Activated naive CD4-positive, alpha-beta T cell treated with anti-CD3 and anti-CD28 coated beads, Interleukin-2, amount 50 U/mL, for 24 hours (primary cell): ENCODE data around the gene HSPG2.

Experiments used
- H3K27ac Mint-ChIP-seq: one replicate; pipeline ENCODE4 v1.8.0; 2021; ENCODE audit warnings: mild to moderate bottlenecking, mixed read lengths
- H3K27me3 Mint-ChIP-seq: one replicate; pipeline ENCODE4 v1.8.0; 2021; ENCODE audit warnings: mixed read lengths
- H3K36me3 Mint-ChIP-seq: one replicate; pipeline ENCODE4 v1.8.0; 2021; ENCODE audit warnings: mixed read lengths
- H3K4me1 Mint-ChIP-seq: one replicate; pipeline ENCODE4 v1.8.0; 2021; ENCODE audit warnings: mixed read lengths
- H3K4me3 Mint-ChIP-seq: one replicate; pipeline ENCODE4 v1.8.0; 2021; ENCODE audit warnings: mild to moderate bottlenecking, mixed read lengths
- H3K9me3 Mint-ChIP-seq: one replicate; pipeline ENCODE4 v1.8.0; 2021; ENCODE audit warnings: mixed read lengths

The HSPG2 gene

GRCh38 chr1:21874328-21874727, 62.8 kb downstream of the HSPG2 start:
- no peaks in the 10 kb centered on the region for H3K4me1 Mint-ChIP-seq
- no peaks in the 10 kb centered on the region for H3K9me3 Mint-ChIP-seq
- H3K36me3 Mint-ChIP-seq: no peaks in the 10 kb centered on the region
- no peak overlapping the region for H3K4me3 Mint-ChIP-seq
- H3K27me3 Mint-ChIP-seq: no peaks in the 10 kb centered on the region
- H3K27ac Mint-ChIP-seq: no peak overlapping the region

GRCh38 chr1:21873761-21874160, 63.3 kb downstream of the HSPG2 start:
- no peaks in the 10 kb centered on the region for H3K27me3 Mint-ChIP-seq
- H3K4me3 Mint-ChIP-seq: no peak overlapping the region
- H3K36me3 Mint-ChIP-seq: no peaks in the 10 kb centered on the region
- H3K4me1 Mint-ChIP-seq: no peaks in the 10 kb centered on the region
- H3K27ac Mint-ChIP-seq: no peak overlapping the region
- no peaks in the 10 kb centered on the region for H3K9me3 Mint-ChIP-seq

- no peaks in the 10 kb centered on the region for H3K9me3 Mint-ChIP-seq
- H3K36me3 Mint-ChIP-seq: no peaks in the 10 kb centered on the region
- H3K4me3 Mint-ChIP-seq: no peak overlapping the region
- no peaks in the 10 kb centered on the region for H3K27me3 Mint-ChIP-seq
- no peaks in the 10 kb centered on the region for H3K4me1 Mint-ChIP-seq
- no peak overlapping the region for H3K27ac Mint-ChIP-seq
Measured at GRCh38 chr1:21873174-21873573, 63.9 kb downstream of the HSPG2 start.

- Mint-ChIP-seq H3K4me1 (no peaks in the 10 kb centered on the region), H3K36me3 (no peaks in the 10 kb centered on the region)
Measured at GRCh38 chr1:21872445-21873079, 64.5 kb downstream of the HSPG2 start.

GRCh38 chr1:21871943-21872342, 65.2 kb downstream of the HSPG2 start:
- H3K9me3 Mint-ChIP-seq: no peaks in the 10 kb centered on the region
- no peaks in the 10 kb centered on the region for H3K27me3 Mint-ChIP-seq
- H3K27ac Mint-ChIP-seq: no peak overlapping the region
- no peaks in the 10 kb centered on the region for H3K4me1 Mint-ChIP-seq
- H3K36me3 Mint-ChIP-seq: no peaks in the 10 kb centered on the region
- no peak overlapping the region for H3K4me3 Mint-ChIP-seq

More at GRCh38 chr1:21872445-21873079, 64.5 kb downstream of the HSPG2 start:
- no peak overlapping the region for H3K27ac Mint-ChIP-seq
- H3K4me3 Mint-ChIP-seq: no peak overlapping the region
- no peaks in the 10 kb centered on the region for H3K9me3 Mint-ChIP-seq
- H3K27me3 Mint-ChIP-seq: no peaks in the 10 kb centered on the region

GRCh38 chr1:21870611-21871010, 66.5 kb downstream of the HSPG2 start:
- H3K4me1 Mint-ChIP-seq: no peaks in the 10 kb centered on the region
- no peaks in the 10 kb centered on the region for H3K9me3 Mint-ChIP-seq
- H3K4me3 Mint-ChIP-seq: no peak overlapping the region
- H3K27ac Mint-ChIP-seq: no peak overlapping the region
- no peaks in the 10 kb centered on the region for H3K36me3 Mint-ChIP-seq
- no peaks in the 10 kb centered on the region for H3K27me3 Mint-ChIP-seq

GRCh38 chr1:21869620-21870121, 67.4 kb downstream of the HSPG2 start:
- no peaks in the 10 kb centered on the region for H3K27me3 Mint-ChIP-seq
- H3K36me3 Mint-ChIP-seq: no peaks in the 10 kb centered on the region
- no peak overlapping the region for H3K4me3 Mint-ChIP-seq
- no peaks in the 10 kb centered on the region for H3K9me3 Mint-ChIP-seq
- no peak overlapping the region for H3K27ac Mint-ChIP-seq
- H3K4me1 Mint-ChIP-seq: no peaks in the 10 kb centered on the region

- no peak overlapping the region for H3K27ac Mint-ChIP-seq
- no peak overlapping the region for H3K4me3 Mint-ChIP-seq
- H3K9me3 Mint-ChIP-seq: no peaks in the 10 kb centered on the region
Measured at GRCh38 chr1:21868941-21869454, 68.1 kb downstream of the HSPG2 start.

GRCh38 chr1:21868482-21868881, 68.6 kb downstream of the HSPG2 start:
- Mint-ChIP-seq H3K27me3 (no peaks in the 10 kb centered on the region), H3K4me3 (no peak overlapping the region), H3K9me3 (no peaks in the 10 kb centered on the region), H3K36me3 (no peaks in the 10 kb centered on the region), H3K27ac (no peak overlapping the region), H3K4me1 (no peaks in the 10 kb centered on the region)

More at GRCh38 chr1:21868941-21869454, 68.1 kb downstream of the HSPG2 start:
- no peaks in the 10 kb centered on the region for H3K36me3 Mint-ChIP-seq
- no peaks in the 10 kb centered on the region for H3K4me1 Mint-ChIP-seq
- H3K27me3 Mint-ChIP-seq: no peaks in the 10 kb centered on the region

GRCh38 chr1:21867451-21867996, 69.6 kb downstream of the HSPG2 start:
- H3K27me3 Mint-ChIP-seq: no peaks in the 10 kb centered on the region
- H3K27ac Mint-ChIP-seq: no peak overlapping the region
- no peaks in the 10 kb centered on the region for H3K9me3 Mint-ChIP-seq
- no peaks in the 10 kb centered on the region for H3K36me3 Mint-ChIP-seq
- H3K4me3 Mint-ChIP-seq: no peak overlapping the region
- no peaks in the 10 kb centered on the region for H3K4me1 Mint-ChIP-seq

- peaks cover 2% of the 10 kb centered on the region for H3K36me3 Mint-ChIP-seq
- H3K9me3 Mint-ChIP-seq: no peaks in the 10 kb centered on the region
- no peak overlapping the region for H3K4me3 Mint-ChIP-seq
- no peaks in the 10 kb centered on the region for H3K4me1 Mint-ChIP-seq
- no peaks in the 10 kb centered on the region for H3K27me3 Mint-ChIP-seq
- H3K27ac Mint-ChIP-seq: no peak overlapping the region
Measured at GRCh38 chr1:21866707-21867043, 70.4 kb downstream of the HSPG2 start.

- Mint-ChIP-seq H3K9me3 (no peaks in the 10 kb centered on the region), H3K27me3 (no peaks in the 10 kb centered on the region), H3K4me3 (no peak overlapping the region), H3K27ac (no peak overlapping the region), H3K36me3 (peaks cover 2% of the 10 kb centered on the region), H3K4me1 (no peaks in the 10 kb centered on the region)
Measured at GRCh38 chr1:21865943-21866706, 71.0 kb downstream of the HSPG2 start.

GRCh38 chr1:21865609-21865942, 71.5 kb downstream of the HSPG2 start:
- Mint-ChIP-seq H3K27ac (no peak overlapping the region), H3K27me3 (no peaks in the 10 kb centered on the region), H3K36me3 (peaks cover 2% of the 10 kb centered on the region), H3K4me3 (no peak overlapping the region), H3K9me3 (no peaks in the 10 kb centered on the region), H3K4me1 (no peaks in the 10 kb centered on the region)

- Mint-ChIP-seq H3K9me3 (no peaks in the 10 kb centered on the region), H3K4me1 (no peaks in the 10 kb centered on the region), H3K4me3 (no peak overlapping the region), H3K27ac (no peak overlapping the region), H3K27me3 (no peaks in the 10 kb centered on the region), H3K36me3 (peaks cover 2% of the 10 kb centered on the region)
Measured at GRCh38 chr1:21864730-21865129, 72.4 kb downstream of the HSPG2 start.

GRCh38 chr1:21863981-21864380, 73.1 kb downstream of the HSPG2 start:
- Mint-ChIP-seq H3K4me3 (no peak overlapping the region), H3K27ac (no peak overlapping the region), H3K27me3 (no peaks in the 10 kb centered on the region), H3K9me3 (no peaks in the 10 kb centered on the region), H3K36me3 (peaks cover 2% of the 10 kb centered on the region), H3K4me1 (no peaks in the 10 kb centered on the region)
